C4-2B (cell line): Measurements from ENCODE around the gene MAFG.

Experiments
- H3K27ac ChIP-seq: fragments of 450-650 bp; 2 replicates; pipeline ENCODE4 v1.5.1; 2017
- ZFX ChIP-seq: fragments of 450-650 bp; IDR thresholded peaks from 2 replicates; pipeline ENCODE4 v1.6.1; 2017
- TF ChIP-seq, protein P1 (sequence below): fragments of 450-650 bp; conservative IDR thresholded peaks from 2 replicates; pipeline ENCODE4 v1.5.1; 2017; ENCODE audit warnings: mild to moderate bottlenecking

MAFG gene

DNA sequence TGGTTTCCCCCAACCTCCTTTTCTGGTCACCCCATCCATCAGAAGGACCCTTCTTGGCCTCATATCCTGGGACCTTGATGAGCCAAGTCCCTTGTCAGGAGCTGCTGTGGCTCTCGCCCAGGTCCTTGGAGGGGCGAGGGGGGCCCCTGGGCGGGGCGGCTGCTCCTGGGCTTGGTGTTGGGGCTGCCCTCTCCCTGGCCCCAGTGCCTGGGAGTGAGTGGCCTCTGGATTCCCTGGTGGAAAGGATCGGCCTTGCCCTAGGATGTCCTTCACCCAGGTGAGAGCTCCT, 39.7 kb upstream of the MAFG start:
- TF ChIP-seq ZFX, result no peak
- TF ChIP-seq, protein P1, sequence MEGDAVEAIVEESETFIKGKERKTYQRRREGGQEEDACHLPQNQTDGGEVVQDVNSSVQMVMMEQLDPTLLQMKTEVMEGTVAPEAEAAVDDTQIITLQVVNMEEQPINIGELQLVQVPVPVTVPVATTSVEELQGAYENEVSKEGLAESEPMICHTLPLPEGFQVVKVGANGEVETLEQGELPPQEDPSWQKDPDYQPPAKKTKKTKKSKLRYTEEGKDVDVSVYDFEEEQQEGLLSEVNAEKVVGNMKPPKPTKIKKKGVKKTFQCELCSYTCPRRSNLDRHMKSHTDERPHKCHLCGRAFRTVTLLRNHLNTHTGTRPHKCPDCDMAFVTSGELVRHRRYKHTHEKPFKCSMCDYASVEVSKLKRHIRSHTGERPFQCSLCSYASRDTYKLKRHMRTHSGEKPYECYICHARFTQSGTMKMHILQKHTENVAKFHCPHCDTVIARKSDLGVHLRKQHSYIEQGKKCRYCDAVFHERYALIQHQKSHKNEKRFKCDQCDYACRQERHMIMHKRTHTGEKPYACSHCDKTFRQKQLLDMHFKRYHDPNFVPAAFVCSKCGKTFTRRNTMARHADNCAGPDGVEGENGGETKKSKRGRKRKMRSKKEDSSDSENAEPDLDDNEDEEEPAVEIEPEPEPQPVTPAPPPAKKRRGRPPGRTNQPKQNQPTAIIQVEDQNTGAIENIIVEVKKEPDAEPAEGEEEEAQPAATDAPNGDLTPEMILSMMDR, result no peak
- H3K27ac ChIP-seq, result no peak overlapping the region

DNA sequence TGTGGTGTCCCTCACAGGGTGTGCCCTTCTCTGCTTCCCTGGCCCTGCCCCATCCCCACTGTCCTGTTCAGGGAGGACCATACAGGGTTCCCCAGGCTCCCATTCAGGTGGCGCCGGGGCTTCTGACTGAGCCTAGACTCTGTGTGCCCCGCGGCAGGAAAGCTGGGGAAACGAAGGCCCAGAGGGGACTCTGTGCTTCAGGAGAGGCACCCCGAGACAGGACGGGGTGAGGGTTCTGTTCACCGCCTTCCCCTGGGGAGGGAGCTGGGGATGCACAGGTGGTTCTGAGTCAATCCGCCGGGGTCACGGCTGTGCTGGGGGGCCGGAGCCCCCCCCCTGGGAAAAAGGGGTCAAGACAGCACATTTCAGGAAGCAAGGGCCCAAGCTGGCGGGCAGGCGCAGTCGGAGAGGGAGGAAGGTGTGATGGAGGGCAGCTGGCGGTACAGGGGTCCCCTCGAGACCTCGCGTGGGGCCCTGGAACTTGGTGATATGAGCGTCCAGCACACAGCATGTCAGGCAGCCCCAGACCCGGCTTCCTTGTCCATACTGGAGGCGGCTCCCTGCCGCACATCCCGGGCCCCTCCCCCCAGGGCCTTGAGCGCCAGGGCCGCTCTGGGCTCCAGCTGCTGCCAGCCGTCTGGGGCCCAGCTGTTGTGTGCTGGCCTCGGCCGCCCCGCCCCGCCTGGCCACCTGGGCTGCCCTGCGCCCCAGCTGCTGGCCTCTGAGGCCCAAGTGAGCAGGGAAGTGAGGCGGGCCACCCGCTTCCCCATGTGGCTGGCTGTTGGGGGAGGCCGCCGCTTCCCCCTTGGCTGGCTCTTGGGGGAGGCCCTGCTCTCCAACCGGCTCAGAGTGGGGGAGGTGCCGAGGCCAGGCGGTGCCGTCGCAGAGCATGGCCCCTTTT, 39.1 kb upstream of the MAFG start:
- no peak overlapping the region for H3K27ac ChIP-seq
- TF ChIP-seq, protein P1, result no peak
- no peak for TF ChIP-seq ZFX

DNA sequence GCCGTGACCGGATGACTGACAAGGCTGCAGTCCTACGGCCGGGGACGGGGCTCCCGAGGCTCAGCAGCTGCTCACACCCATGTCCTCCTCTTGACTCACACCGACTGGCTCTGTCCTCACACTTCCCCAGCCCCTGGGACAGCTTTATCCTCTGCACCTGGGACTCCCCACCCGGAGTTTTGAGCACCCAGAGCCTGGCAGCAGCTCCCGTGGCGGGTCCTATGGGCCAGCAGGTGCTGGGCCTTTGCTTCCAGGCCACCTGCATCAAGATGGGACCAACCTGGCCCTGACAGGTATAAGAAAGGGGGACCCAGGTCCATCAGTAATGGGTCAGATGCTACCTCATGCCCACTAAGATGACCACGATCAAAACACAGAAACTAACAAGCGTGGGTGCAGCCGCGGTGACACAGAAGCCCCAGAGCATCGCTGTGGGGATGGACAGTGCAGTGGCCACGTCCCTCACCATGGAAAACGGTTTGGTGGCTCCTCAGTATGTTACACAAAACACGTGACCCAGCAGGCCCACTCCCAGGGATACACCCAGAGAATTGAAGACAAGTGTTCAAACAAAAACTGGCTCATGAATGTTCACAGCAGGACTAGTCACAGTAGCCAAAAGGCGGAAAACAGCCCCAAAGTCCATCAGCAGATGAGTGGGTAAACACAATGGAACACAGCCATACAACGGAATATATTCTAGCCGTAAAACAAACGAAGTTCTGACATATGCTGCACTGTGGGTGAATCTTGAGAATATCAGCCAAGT, 36.7 kb upstream of the MAFG start:
- TF ChIP-seq, protein P1, result no peak
- H3K27ac ChIP-seq, result no peak overlapping the region

DNA sequence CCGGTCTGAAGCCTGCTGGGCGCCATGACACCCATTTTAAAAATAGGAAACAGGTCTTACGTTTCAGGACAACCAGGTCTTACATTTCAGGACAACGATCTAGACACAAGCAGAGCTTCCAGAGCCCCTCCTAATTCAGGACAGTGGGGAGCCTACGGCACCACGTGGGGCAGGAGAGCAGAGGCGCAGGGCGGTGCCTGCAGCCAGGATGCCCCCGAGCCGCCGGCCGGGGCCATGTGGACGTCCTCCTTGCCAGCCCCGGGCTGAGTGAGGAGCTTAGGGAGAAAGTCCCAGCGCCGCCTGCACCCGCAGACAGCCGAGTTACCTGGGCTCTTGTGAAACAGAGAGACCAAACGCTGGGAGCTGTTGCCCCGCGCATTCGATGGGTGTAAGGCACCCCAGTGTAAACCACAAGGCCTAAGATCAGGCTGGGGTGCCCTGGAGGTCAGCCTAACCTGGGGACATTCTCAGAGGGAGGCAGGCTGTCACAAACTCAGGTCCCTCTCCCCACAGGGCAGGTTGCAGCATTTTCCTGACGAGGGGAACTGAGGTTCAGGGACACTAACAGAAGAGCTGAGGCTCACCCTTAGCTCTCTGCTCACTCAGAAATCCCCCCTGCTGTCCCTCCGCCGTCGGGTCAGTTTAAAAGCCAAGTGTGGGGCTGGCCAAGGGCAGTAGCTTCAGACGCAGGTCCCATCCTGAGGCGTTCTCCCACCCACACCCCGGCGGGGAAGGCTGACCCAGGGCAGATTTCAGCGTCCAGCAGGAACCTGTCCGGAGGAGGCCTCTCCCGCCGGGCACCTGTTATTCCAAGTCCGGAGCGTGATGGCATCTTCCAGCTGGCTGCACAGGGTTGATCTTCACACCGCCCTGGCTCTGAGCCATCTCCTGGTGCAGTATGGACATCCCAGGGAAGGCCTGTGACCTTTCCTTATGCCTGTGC, 35.2 kb upstream of the MAFG start:
- TF ChIP-seq ZFX, result no peak
- TF ChIP-seq, protein P1, result no peak
- no peak overlapping the region for H3K27ac ChIP-seq

DNA sequence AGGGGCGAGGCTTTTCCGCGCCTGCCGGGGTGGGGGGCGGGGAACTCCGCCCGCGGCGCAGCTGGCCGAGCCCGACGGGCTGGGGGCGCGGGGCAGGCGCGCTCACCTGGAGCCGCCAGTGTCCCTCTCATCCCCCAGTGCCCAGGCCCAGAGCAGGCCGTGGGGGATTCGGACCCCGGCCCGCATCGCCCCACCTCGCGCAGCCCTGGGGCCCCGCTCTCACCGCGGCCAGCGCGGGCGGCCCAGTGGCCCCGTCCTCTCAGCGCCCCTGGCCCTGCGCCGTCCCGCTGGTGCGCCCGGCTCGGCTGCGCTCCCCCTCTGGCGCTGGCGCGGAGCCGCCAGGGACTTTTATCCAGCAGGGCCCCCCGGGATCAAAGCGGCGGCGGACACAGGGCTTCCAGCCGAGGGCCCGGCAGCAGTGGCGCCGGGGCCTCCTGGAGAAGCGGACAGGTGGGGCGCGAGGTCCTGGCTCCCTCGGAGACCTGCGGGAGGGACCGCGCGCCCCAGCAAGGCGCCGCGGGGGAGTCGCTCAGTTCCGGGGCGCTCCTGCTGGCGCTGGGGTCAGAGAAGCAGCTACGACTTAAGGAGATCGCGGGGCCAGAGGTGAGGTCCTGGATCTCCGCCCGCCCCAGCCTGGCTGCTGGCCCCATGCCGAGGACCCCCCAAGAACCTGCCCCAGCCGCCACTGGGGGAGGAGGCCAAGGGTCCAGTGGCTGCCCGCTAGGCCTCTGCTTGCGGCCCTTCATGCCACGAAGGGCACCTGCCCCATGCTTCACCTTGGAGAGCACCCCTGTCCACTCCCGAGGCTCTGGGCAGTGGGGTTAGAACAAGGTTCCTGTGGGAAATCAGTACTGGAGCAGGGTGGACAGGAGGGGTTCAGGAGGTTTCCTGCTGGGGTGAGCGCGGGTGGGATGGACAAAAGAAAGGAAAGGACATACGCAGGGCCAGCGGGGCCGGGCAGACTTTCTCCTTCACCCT, 34.3 kb upstream of the MAFG start:
- H3K27ac ChIP-seq, result no peak overlapping the region
- no peak for TF ChIP-seq ZFX
- TF ChIP-seq, protein P1, result no peak; the same call in 1 of the 2 replicates

DNA sequence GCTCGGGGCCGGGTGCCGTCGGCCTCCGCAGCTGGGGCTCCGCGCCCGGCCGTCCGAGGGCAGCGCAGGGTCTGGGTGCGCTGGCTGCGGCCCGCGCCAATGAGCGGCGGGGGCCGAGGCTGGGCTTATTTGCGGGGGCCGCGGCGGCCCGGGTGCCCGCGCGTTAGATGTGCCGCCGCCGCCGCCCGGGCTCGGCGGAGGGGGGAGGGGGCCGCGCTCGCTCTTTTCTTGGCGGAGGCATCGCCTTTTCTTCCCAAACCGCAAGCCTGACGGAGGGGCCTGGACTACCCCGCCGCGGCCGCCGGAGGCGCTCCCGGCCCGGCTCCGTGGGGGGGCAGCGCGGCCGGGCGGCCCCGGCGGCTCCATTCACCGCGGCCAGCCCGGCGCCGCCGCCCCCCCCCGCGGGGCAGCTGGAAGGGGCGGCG, 33.6 kb upstream of the MAFG start, which contains the start of gene NOTUM:
Gene NOTUM, minus strand, starts transcription at position 101 of the 425 bp plus-strand sequence. CDS start 278 bp downstream, outside the sequence.
- H3K27ac ChIP-seq, result no peak within 1 kb of the TSS

More for the DNA sequence above, 33.6 kb upstream of the MAFG start, which contains the start of gene NOTUM:
- TF ChIP-seq ZFX, result no peak
- TF ChIP-seq, protein P1, result no peak; the same call in 1 of the 2 replicates
